Measurements from ENCODE around the gene NRM.
A peak's percentile ranks its signal among the peaks of the same experiment; 100 is the strongest.
"Not testable (repeated sequence)": the region's sequence is repeated elsewhere in the genome, so short reads cannot be mapped to it uniquely, and the experiment has no call there.

The NRM gene, protein sequence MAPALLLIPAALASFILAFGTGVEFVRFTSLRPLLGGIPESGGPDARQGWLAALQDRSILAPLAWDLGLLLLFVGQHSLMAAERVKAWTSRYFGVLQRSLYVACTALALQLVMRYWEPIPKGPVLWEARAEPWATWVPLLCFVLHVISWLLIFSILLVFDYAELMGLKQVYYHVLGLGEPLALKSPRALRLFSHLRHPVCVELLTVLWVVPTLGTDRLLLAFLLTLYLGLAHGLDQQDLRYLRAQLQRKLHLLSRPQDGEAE

DNA sequence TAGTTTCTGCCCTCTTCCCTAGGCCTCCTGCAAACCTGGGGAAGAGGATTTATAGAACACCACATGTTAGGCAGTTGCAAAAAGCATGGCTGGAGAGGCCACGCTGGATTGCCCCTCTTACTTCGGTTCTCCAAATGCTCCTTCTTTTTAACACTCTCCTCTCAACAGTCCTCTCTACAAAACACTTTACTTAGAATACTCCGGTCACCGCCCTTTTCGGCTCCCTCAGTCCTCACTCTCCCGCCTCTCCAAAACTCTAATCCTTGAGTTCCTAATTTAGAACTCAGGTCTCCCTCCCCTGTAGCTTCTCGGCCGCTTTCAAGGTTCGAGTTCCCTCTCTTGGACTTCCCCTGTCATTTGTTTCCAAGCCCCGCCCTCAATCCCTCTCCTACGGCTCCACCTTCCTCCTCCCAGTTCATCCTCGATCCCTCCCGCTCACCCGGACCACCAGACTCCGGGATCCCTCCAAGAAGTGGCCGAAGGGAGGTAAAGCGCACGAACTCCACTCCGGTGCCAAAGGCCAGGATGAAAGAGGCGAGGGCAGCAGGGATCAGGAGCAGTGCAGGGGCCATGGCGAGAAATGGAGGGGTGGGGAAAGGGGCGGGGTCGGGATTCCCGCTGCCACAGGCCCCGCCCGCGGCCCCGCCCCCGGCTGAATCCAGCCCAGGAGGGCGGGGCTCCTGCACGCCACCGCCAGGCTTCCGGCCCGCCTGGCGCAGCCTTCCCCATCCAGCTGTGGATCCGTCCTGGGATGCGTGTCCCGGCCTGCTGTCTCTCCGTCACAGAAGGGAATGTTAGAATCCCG lies at the start of gene NRM:
TSS of gene NRM (minus strand) at position 582 of the 805 bp plus-strand sequence. CDS start at position 572, 10 bp downstream.
- peak in 1 of 2 donors; percentile 64 for DNase-seq (ENCODE audit: low read depth in 2 of 2)

DNA sequence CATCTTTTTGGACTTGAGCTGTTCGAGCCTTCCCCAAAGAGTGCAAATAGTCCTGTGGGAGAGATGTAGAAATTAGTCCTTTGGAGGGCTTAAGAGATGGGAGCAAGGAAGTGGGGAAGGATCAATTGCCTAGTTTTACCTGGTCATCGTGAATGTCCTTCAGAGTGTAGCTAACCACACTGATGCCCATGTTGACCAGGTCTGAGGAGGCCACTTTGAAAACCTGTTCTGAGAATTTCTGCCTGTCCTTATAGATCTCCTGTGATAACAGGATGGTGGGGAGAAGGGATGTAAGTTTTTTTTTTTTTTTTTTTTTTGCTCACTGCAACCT lies 49.7 kb upstream of the NRM start:
- DNase-seq (ENCODE audit: low read depth in 2 of 2), result no peak

DNA sequence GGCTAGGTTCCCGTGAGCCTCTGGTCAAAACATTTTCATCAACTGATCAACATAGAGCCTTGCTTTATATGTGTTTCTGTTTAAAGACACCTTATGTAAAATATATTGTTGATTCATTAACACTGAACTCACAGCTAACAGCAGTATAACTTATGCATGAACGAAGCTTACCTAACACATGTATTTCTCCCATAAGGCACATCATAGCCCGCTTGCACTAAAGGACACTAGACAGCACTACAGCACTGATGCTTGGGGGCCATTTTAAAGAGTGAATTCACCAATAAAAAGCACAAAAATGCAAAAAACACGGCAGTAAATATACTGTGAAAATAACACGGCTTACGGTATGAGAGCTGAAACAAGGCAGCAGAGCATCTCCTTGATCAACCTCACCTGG lies 47.7 kb upstream of the NRM start:
- DNase-seq (ENCODE audit: low read depth in 2 of 2), result no peak

DNA sequence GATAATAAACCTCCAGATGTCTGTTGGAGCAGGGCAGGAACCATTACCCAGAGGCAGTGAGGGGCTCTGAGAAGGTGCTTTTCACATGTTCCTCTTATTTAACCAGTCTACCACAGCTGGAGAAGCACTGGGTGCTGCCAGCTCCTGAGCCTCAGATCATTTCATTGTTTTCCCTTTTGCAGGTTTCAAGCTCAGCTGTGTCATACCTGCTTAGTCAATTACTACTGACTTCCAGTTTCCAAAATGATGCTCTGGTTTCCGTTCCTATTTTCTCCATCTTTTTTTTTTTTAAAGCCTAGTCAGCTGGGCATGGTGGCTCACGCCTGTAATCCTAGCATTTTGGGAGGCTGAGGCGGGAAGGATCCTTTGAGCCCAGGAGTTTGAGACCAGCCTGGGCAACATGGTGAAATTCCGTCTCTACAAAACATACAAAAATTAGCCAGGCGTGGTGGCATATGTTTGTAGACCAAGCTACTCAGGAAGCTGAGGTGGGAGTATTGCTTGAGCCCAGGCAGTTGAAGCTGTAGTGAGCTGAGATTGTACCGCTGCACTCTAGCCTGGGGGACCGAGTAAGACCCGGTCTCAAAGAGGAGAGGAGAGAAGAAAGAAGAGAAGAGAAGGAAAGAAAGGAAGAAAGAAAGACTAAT lies 45.0 kb upstream of the NRM start:
- DNase-seq (ENCODE audit: low read depth in 2 of 2), result no peak

DNA sequence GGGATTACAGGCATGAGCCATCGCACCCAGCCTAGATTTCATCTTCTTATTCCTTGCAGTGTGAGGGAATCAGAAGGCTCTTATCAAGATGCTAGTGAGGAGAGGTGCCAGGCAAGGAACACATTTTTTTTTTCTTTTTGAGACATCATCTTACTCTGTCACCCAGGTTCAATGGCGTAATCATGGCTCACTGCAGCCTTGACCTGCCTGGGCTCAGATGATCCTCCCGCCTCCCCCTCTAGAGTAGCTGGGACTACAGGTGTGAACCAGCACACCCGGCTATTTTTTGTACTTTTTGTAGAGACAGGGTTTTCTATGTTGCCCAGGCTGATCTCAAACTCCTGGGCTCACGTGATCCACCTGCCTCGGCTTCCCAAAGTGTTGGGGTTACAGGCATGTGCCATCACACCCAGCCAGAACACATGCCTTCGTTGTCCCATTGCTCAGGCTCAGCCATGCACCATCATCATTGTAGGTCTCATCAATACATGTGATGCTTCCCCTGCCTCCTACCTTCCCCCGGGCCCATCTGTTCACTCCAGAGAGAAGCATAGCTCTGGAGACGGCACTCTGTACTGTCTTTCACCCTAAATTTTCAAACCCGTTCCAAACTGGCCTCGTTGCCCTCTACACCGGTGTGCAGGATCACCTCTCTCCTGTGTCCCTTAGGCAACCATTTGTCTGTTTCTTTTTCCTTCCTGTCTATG lies 41.6 kb upstream of the NRM start:
- DNase-seq (ENCODE audit: low read depth in 2 of 2), result no peak

DNA sequence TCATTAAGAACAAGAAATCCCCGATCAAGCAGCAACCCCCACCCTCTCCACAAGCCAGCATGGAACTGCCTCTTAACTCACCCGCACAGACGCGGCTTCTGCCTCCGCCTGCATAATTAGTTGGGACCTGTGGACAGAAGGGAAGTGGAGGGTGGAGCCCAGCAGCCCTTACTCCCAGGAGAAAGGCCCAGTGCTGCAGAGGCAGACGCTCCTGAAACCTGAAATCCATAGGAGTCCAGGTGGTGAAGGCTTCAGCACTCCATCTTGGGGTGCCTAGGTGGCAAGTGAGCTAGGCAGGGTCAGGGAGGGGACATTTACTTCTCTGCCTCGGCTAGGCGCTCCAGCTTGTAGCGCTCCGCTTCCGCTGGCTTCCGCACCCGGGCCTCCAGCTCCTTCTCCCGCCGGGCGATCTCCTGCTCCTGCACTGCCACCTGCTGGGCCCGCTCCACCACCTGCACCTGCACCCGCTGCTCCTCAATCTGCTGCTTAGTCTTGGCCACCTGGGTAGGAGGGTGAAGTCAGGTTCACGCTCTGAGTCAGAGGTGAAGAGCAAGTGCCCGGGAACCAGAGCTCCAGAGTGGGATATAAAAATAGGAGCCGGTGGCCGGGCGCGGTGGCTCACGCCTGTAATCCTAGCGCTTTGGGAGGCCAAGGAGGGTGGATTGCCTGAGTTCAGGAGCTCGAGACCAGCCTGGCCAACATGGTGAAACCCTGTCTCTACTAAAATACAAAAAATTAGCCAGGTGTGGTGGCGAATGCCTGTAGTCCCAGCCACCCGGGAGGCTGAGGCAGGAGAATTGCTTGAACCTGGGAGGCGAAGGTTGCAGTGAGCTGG lies 40.0 kb upstream of the NRM start:
- peak; percentile 69 to 74 for DNase-seq (ENCODE audit: low read depth in 2 of 2)

DNA sequence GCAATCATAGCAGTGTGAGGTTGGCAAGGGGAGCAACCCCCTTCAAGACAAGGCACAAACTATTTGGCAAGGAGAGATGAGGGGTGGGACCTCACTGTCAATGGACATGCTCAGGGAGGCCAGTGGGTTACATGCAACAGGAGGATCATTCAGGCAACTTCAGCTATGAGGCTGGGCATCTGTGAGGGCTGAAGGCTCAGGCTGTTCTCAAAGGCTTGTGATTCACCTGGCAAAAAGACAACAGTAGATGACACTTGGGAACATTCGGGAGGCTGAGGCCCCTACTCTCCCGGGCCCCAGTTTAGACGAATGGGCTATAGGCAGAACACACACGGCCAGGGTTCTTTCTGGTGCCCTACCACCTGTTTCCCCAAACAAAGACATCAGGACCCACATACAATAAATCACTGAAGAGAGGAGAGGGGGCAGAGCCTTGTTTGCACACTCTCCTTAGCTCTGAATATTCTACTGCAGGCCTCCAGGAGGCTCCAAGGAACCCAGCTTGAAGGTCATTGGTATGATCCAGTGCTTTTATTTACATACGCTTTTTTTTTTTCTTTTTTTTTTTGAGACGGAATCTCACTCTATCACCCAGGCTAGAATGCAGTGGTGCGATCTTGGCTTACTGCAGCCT lies 37.3 kb upstream of the NRM start:
- DNase-seq (ENCODE audit: low read depth in 2 of 2), result no peak

DNA sequence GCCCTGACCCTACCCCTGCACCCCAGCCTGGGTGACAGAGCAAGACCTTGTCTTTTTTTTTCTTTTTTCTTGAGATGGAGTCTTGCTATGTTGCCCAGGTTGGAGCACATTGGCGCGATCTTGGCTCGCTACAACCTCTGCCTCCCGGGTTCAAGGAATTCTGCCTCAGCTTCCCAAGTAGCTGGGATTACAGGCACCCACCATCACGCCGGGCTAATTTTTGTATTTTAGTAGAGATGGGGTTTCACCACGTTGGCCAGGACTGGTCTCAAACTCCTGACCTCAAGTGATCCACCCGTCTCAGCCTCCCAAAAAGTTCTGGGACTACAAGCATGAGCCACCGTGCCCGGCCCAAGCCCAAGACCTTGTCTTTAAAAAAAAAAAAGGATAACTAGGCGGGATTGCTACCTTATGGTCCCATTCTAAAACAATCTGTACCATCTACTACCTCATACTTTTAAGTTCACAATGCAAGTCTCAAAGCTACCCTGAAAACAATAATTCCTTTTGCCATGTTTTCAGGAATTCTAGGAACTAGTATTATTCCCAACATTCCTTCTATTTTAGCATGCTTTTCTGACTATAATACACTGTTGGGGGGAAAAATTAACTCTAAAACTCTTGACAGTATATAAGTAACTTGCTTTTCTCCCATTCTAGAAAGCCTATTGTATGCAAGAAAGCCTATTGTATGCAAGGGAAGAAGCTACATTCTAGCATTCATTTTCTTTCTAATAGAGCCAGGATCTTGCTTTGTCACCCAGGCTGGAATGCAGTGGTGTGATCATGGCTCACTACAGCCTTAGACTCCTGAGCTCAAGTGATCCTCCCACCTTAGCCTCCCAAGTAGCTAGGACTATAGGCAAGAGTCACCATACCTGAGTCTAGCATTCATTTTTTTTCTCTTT lies 36.0 kb upstream of the NRM start:
- DNase-seq (ENCODE audit: low read depth in 2 of 2), result no peak

DNA sequence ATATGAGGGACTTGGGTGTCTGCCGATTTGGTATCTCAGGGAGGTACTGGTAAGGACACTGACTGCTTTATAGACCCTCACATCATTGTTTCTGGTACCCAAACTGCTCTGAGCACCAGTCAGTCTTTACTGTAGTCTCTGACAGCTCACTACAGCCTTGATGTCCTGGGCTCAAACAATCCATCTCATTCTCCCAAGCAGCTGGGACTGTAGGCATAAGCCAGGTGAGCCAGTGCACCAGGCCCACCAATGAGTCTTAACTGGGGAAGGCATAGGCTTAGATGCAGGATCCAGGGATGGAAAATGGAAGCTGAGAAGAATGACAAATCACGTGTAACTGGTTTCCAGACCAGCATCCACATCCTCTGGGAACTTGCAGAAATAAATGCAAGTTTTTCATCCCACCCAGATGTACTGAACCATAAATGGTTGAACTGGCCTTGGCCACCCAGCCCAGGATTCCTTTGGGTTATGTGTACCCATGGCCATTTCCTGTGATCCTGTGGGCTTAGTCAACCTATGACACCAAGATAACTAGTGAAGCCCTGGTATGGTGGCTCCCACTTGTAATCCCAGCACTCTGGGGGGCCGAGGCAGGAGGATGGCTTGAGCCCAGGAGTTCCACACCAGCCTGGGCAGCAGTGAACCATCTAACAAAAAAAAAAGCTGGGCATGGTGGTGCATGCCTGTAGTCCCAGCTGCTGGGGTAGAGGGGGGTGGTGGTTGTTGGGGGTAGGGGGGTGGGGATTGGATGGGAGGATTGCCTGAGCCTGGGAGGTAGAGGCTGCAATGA lies 35.1 kb upstream of the NRM start:
- no peak for DNase-seq (ENCODE audit: low read depth in 2 of 2)

DNA sequence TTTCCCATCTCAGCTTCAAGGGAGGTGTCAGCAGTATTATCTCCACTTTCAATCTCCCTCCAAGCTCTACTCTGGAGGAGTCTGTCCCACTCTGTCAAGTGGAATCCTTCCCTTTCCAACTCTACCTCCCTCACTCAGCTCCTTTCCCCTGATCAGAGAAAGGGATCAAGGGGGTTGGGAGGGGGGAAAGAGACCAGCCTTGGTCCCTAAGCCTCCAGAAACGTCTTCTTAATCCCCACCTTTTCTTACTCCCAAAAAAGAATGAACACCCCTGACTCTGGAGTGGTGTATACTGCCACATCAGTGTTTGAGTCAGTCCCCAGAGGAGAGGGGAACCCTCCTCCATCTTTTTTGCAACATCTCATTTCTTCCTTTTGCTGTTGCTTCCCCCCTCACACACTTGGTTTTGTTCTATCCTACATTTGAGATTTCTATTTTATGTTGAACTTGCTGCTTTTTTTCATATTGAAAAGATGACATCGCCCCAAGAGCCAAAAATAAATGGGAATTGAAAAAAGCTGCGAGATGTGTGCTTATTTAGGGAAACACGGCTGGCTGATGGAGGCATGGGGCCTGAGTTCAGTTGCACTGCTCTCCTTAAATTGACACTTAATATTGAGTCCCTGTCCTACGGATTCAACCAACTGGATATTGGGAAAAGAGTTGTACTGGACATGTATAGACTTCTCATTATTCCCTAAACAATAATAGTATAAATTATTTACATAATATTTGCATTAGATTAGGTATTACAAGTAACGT lies 34.3 kb upstream of the NRM start:
- no peak for DNase-seq (ENCODE audit: low read depth in 2 of 2)

DNA sequence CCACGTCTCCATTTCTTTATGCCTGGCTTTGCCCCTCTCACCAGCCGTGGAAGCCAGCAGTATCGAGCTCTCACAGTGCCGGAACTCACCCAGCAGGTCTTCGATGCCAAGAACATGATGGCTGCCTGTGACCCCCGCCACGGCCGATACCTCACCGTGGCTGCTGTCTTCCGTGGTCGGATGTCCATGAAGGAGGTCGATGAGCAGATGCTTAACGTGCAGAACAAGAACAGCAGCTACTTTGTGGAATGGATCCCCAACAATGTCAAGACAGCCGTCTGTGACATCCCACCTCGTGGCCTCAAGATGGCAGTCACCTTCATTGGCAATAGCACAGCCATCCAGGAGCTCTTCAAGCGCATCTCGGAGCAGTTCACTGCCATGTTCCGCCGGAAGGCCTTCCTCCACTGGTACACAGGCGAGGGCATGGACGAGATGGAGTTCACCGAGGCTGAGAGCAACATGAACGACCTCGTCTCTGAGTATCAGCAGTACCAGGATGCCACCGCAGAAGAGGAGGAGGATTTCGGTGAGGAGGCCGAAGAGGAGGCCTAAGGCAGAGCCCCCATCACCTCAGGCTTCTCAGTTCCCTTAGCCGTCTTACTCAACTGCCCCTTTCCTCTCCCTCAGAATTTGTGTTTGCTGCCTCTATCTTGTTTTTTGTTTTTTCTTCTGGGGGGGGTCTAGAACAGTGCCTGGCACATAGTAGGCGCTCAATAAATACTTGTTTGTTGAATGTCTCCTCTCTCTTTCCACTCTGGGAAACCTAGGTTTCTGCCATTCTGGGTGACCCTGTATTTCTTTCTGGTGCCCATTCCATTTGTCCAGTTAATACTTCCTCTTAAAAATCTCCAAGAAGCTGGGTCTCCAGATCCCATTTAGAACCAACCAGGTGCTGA lies 33.3 kb upstream of the NRM start:
- not testable (repeated sequence) for DNase-seq (ENCODE audit: low read depth in 2 of 2)

DNA sequence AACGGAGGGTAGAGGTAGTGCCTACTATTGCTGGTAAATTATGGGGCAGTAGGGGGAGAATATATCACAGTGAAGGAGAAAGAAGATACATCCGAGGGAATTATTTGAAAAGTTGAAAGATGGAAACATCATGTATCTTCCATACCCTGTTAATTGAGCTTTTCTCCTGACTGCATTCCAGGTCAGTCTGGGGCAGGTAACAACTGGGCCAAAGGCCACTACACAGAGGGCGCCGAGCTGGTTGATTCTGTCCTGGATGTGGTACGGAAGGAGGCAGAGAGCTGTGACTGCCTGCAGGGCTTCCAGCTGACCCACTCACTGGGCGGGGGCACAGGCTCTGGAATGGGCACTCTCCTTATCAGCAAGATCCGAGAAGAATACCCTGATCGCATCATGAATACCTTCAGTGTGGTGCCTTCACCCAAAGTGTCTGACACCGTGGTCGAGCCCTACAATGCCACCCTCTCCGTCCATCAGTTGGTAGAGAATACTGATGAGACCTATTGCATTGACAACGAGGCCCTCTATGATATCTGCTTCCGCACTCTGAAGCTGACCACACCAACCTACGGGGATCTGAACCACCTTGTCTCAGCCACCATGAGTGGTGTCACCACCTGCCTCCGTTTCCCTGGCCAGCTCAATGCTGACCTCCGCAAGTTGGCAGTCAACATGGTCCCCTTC lies 32.5 kb upstream of the NRM start:
- DNase-seq (ENCODE audit: low read depth in 2 of 2), result not testable (repeated sequence)

DNA sequence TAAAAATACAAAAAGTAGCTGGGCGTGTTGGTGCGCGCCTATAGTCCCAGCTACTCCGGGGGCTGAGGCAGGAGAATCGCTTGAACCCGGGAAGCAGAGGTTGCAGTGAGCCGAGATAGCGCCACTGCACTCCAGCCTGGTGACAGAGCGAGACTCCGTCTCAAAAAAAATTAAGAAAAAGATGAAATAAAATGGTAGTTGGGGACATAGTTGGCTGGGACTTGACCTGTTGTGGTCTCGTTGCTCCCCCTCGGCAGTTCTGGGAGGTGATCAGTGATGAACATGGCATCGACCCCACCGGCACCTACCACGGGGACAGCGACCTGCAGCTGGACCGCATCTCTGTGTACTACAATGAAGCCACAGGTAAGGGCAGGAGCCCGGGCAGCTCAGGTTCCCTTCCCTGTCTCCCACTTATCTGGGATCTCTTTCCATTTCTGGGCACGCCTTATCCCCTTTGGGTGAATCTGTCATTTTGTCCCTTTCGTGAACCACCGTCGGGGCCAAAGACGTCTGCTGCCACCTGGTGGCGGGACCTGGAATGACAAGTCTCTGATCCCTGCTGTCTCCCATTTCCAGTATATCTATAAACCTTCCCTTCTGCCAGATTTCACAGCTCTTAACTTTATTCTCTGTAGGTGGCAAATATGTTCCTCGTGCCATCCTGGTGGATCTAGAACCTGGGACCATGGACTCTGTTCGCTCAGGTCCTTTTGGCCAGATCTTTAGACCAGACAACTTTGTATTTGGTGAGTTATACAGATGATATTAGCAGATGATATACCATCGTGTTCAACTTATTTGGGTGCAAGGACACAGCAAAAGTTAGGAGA lies 31.7 kb upstream of the NRM start:
- DNase-seq (ENCODE audit: low read depth in 2 of 2), result peak; percentile 66 to 79

DNA sequence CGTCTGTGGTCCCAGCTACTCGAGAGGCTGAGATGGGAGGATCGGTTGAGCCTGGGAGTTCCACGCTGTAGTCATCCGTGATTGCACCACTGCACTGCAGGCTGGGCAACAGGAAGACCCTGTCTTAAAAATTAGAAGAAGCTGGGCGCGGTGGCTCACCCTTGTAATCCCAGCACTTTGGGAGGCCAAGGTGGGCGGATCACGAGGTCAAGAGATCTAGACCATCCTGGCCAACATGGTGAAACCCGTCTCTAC lies 31.2 kb upstream of the NRM start:
- not testable (repeated sequence) for DNase-seq (ENCODE audit: low read depth in 2 of 2)

DNA sequence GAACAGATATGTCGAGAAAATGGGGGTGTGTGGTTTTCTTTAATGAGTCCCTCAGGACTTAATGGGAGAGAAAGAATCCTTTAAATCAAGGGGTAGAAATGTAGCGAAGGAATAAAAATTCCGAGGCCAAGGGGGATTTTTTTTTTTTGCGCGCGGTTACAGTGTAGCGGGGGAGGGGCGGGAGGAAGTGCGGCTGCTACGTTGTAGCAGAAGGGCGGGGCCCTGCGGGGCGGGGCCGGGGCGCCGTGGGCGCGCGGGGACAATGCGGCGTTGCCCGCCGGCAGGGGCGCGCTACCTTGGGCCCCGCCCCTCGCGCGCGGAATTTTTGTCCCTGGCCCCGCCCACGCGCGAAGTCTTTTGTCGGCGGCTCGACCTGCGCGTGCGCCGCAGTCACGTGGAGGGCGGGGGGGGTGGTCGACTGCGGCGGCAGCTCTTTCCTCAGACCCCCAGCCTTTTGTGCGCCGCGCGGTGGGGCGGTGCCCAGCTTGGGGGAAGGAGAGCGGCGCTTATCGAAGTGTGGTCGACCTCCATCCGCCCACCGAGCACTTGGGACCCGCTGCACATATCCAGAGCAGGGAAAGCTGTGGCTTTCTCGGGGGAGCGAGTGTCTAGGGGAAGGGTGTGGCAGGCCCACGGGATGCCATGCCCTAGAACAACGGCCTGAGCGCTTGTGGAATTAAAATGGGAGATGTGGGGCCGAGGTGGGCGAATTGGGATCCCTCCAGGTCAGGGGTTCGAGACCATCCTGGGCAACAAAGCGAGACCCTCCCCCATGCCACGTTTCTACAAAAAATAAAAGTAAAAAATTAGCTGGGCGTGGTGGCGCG lies 30.6 kb upstream of the NRM start:
- DNase-seq (ENCODE audit: low read depth in 2 of 2), result peak; percentile 90 to 97
